H1 (cell line): ENCODE results near the gene ADAMTS16. TPM values are rescaled to one million over a fixed set of nuclear protein-coding genes. Genes with fewer than 3 reads are reported as not detected.

Experiments used
- CTCF ChIA-PET: fragments of 300-600 bp; sonication (Branson Sonifier 250); formaldehyde crosslinking; loops from one replicate; lab custom pipeline; 2021; ENCODE audit not compliant: partially characterized antibody; lab: Charles Lee
- POLR2A ChIA-PET: fragments of 300-600 bp; sonication (Branson Sonifier 250); formaldehyde crosslinking; loops from one replicate; lab custom pipeline; 2021; ENCODE audit warnings: inconsistent platforms; ENCODE audit not compliant: partially characterized antibody; lab: Charles Lee
- DNase-seq, 2 experiments: peaks; one replicate each; pipeline versions ENCODE4 v3.0.0 to v3.0.0-alpha.2; 2010 to 2022; ENCODE audit warnings: low spot score in 2 of 2, low read depth in 1 of 2, mixed read lengths in 1 of 2
- FAIRE-seq: peaks from 2 replicates; lab custom pipeline; 2011; peaks lifted over from hg19 to GRCh38; lab: Jason Lieb, UNC
- H2AFZ ChIP-seq: 2 replicates; pipeline ENCODE4 v1.8.1; 2012; ENCODE audit warnings: low read length, inconsistent platforms
- H2AK5ac ChIP-seq: 2 replicates; pipeline ENCODE4 v1.6.1; 2013; ENCODE audit warnings: low read depth, low read length
- H2BK120ac ChIP-seq: replicated peaks from 2 replicates; pipeline ENCODE3; 2013; ENCODE audit warnings: low read depth, low read length, inconsistent platforms
- H2BK12ac ChIP-seq: 2 replicates; pipeline ENCODE4 v1.6.1; 2013; ENCODE audit warnings: low read depth, low read length
- H2BK15ac ChIP-seq: 2 replicates; pipeline ENCODE4 v1.6.1; 2013; ENCODE audit warnings: low read length
- H2BK20ac ChIP-seq: 2 replicates; pipeline ENCODE4 v1.6.1; 2013; ENCODE audit warnings: low read length
- H2BK5ac ChIP-seq: 2 replicates; pipeline ENCODE4 v1.6.1; 2013; ENCODE audit warnings: low read depth, low read length
- H3K14ac ChIP-seq: 2 replicates; pipeline ENCODE4 v1.6.1; 2013; ENCODE audit warnings: inconsistent platforms; ENCODE audit not compliant: insufficient read length
- H3K18ac ChIP-seq: 2 replicates; pipeline ENCODE4 v1.6.1; 2013; ENCODE audit warnings: low read length; ENCODE audit errors: extremely low read depth
- H3K23ac ChIP-seq: 2 replicates; pipeline ENCODE4 v1.6.1; 2013; ENCODE audit warnings: inconsistent platforms; ENCODE audit not compliant: insufficient read length
- H3K23me2 ChIP-seq: 2 replicates; pipeline ENCODE4 v1.6.1; 2013; ENCODE audit warnings: low read depth, low read length
- H3K27ac ChIP-seq: 2 replicates; pipeline ENCODE4 v1.6.1; 2011; ENCODE audit warnings: low read depth, low read length, inconsistent platforms
- H3K27me3 ChIP-seq, 4 experiments: replicated peaks in 1 of 4; 1 replicate in 1 of 4; 2 replicates in 3 of 4; pipeline versions ENCODE4 v1.6.1 to v1.8.1; 2011 to 2013; ENCODE audit warnings: low read length in 3 of 4, mild to moderate bottlenecking in 3 of 4, inconsistent platforms in 2 of 4, mixed read lengths in 2 of 4, moderate library complexity in 1 of 4; ENCODE audit not compliant: control insufficient read depth in 3 of 4, insufficient read depth in 3 of 4; ENCODE audit errors: extremely low read depth in 1 of 4
- H3K36me3 ChIP-seq, 4 experiments: 2 replicates each; pipeline versions ENCODE4 v1.6.1 to v1.8.1; 2011 to 2013; ENCODE audit warnings: mild to moderate bottlenecking in 4 of 4, low read length in 3 of 4, moderate library complexity in 2 of 4, control low read depth in 1 of 4, inconsistent platforms in 1 of 4; ENCODE audit not compliant: insufficient read depth in 4 of 4, control insufficient read depth in 2 of 4
- H3K4ac ChIP-seq: replicated peaks from 2 replicates; pipeline ENCODE3; 2013; ENCODE audit warnings: low read length, low read depth, mixed read lengths, inconsistent platforms; ENCODE audit not compliant: insufficient read length
- H3K4me1 ChIP-seq, 4 experiments: replicated peaks in 1 of 4; 1 replicate in 1 of 4; 2 replicates in 3 of 4; pipeline versions ENCODE4 v1.6.1 to v1.8.1; 2011 to 2013; ENCODE audit warnings: low read length in 3 of 4, inconsistent platforms in 2 of 4, mixed read lengths in 1 of 4; ENCODE audit not compliant: insufficient read depth in 4 of 4, control insufficient read depth in 3 of 4
- H3K4me2 ChIP-seq, 2 experiments: 2 replicates each; pipeline versions ENCODE4 v1.6.1 to v1.8.1; 2011 to 2013; ENCODE audit warnings: low read depth in 2 of 2, low read length in 2 of 2, control low read depth in 1 of 2, inconsistent platforms in 1 of 2, mild to moderate bottlenecking in 1 of 2; ENCODE audit not compliant: insufficient read depth in 1 of 2
- H3K4me3 ChIP-seq, 4 experiments: fragments of 200-600, 300-600 bp in 1 of 4; sonication (generic), shearing (Covaris generic), sonication (Bioruptor Twin) in 1 of 4; 2 replicates each; pipeline versions ENCODE4 v1.5.1 to v1.8.1; 2011 to 2016; ENCODE audit warnings: low read length in 4 of 4, low read depth in 3 of 4, control low read depth in 2 of 4, inconsistent platforms in 2 of 4, mild to moderate bottlenecking in 2 of 4, mixed read lengths in 1 of 4, moderate library complexity in 1 of 4; ENCODE audit not compliant: insufficient read depth in 2 of 4; ENCODE audit errors: extremely low read depth in 1 of 4
- H3K56ac ChIP-seq: replicated peaks from 2 replicates; pipeline ENCODE3; 2013; ENCODE audit warnings: low read depth, mild to moderate bottlenecking, mixed read lengths, low read length, inconsistent platforms; ENCODE audit not compliant: insufficient read length
- H3K79me1 ChIP-seq: 2 replicates; pipeline ENCODE4 v1.6.1; 2013; ENCODE audit warnings: low read depth, low read length, control low read depth
- H3K79me2 ChIP-seq, 2 experiments: 2 replicates each; pipeline versions ENCODE4 v1.6.1 to v1.8.1; 2012 to 2013; ENCODE audit warnings: low read length in 2 of 2, mild to moderate bottlenecking in 2 of 2, inconsistent platforms in 1 of 2; ENCODE audit not compliant: insufficient read depth in 2 of 2, control insufficient read depth in 1 of 2
- H3K9ac ChIP-seq, 4 experiments: replicated peaks in 1 of 4; 1 replicate in 1 of 4; 2 replicates in 3 of 4; pipeline versions ENCODE4 v1.6.1 to v1.8.1; 2011 to 2013; ENCODE audit warnings: low read depth in 3 of 4, low read length in 3 of 4, control low read depth in 2 of 4, mild to moderate bottlenecking in 2 of 4, moderate library complexity in 2 of 4, inconsistent platforms in 1 of 4; ENCODE audit errors: extremely low read depth in 1 of 4
- H3K9me3 ChIP-seq, 2 experiments: 2 replicates each; pipeline versions ENCODE4 v1.6.1 to v1.8.1; 2012 to 2013; ENCODE audit warnings: mild to moderate bottlenecking in 2 of 2, moderate library complexity in 2 of 2, control low read depth in 1 of 2, inconsistent platforms in 1 of 2, low read depth in 1 of 2, low read length in 1 of 2, mixed read lengths in 1 of 2; ENCODE audit not compliant: insufficient read depth in 2 of 2
- H4K20me1 ChIP-seq, 2 experiments: replicated peaks in 1 of 2; 2 replicates each; pipeline versions ENCODE3 to v1.8.1; 2011 to 2013; ENCODE audit warnings: inconsistent platforms in 2 of 2, low read length in 2 of 2, mild to moderate bottlenecking in 1 of 2; ENCODE audit not compliant: insufficient read depth in 2 of 2, control insufficient read depth in 1 of 2
- H4K5ac ChIP-seq: 2 replicates; pipeline ENCODE4 v1.6.1; 2013; ENCODE audit warnings: low read length, low read depth, mixed read lengths, inconsistent platforms; ENCODE audit not compliant: insufficient read length
- H4K8ac ChIP-seq: 2 replicates; pipeline ENCODE4 v1.8.0; 2013; ENCODE audit warnings: mild to moderate bottlenecking, moderate library complexity, low read length, inconsistent platforms; ENCODE audit not compliant: insufficient read depth; ENCODE audit errors: extremely low read depth
- H4K91ac ChIP-seq: replicated peaks from 2 replicates; pipeline ENCODE3; 2013; ENCODE audit warnings: low read length, mixed read lengths, inconsistent platforms; ENCODE audit not compliant: insufficient read length
- CEBPB ChIP-seq: IDR thresholded peaks from 2 replicates; pipeline ENCODE4 v1.6.1; 2012; ENCODE audit warnings: low read depth, low read length
- CHD2 ChIP-seq: IDR thresholded peaks from 2 replicates; pipeline ENCODE4 v1.6.1; 2012; ENCODE audit warnings: low read length, improper control_type of control experiment
- CTCF ChIP-seq, 3 experiments: IDR thresholded peaks; 1 replicate in 2 of 3; 2 replicates in 1 of 3; pipeline versions ENCODE4 v1.5.1 to v1.6.1; 2011; ENCODE audit warnings: low read length in 3 of 3, mild to moderate bottlenecking in 3 of 3, inconsistent platforms in 2 of 3, low read depth in 1 of 3, moderate library complexity in 1 of 3; ENCODE audit not compliant: insufficient read depth in 1 of 3; ENCODE audit errors: control extremely low read depth in 1 of 3
- EGR1 ChIP-seq: IDR thresholded peaks from 2 replicates; pipeline ENCODE4 v1.6.1; 2011; ENCODE audit warnings: low read depth, low read length, borderline replicate concordance
- EZH2 ChIP-seq: fragments of 200-600 bp; sonication (generic); IDR thresholded peaks from 2 replicates; pipeline ENCODE4 v1.7.1; 2012; ENCODE audit warnings: low read depth, mild to moderate bottlenecking, moderate library complexity, low read length, inconsistent platforms; ENCODE audit not compliant: severe bottlenecking
- GABPA ChIP-seq: IDR thresholded peaks from 2 replicates; pipeline ENCODE4 v1.6.1; 2011; ENCODE audit warnings: mild to moderate bottlenecking, low read length, moderate library complexity, borderline replicate concordance; ENCODE audit not compliant: insufficient read depth
- MAX ChIP-seq: IDR thresholded peaks from 2 replicates; pipeline ENCODE4 v1.6.1; 2012; ENCODE audit warnings: inconsistent platforms
- POLR2A ChIP-seq, 2 experiments: IDR thresholded peaks; 1 replicate in 1 of 2; 2 replicates in 1 of 2; pipeline ENCODE4 v1.6.1; 2011; ENCODE audit warnings: low read depth in 2 of 2, low read length in 2 of 2, mild to moderate bottlenecking in 2 of 2; ENCODE audit errors: control extremely low read depth in 1 of 2
- SIN3A ChIP-seq, 2 experiments: IDR thresholded peaks in 1 of 2; conservative IDR thresholded peaks in 1 of 2; 2 replicates each; pipeline ENCODE4 v1.6.1; 2011 to 2012; ENCODE audit warnings: low read length in 2 of 2, improper control_type of control experiment in 1 of 2, low read depth in 1 of 2, mild to moderate bottlenecking in 1 of 2
- SP4 ChIP-seq: IDR thresholded peaks from 2 replicates; pipeline ENCODE4 v1.6.1; 2012; ENCODE audit warnings: low read length, inconsistent platforms
- TAF1 ChIP-seq: IDR thresholded peaks from 2 replicates; pipeline ENCODE4 v1.6.1; 2011; ENCODE audit warnings: mild to moderate bottlenecking, low read depth, low read length
- TCF12 ChIP-seq: IDR thresholded peaks from 2 replicates; pipeline ENCODE4 v1.6.1; 2011; ENCODE audit warnings: low read depth, mild to moderate bottlenecking, low read length
- WGBS, 2 experiments: shearing (Covaris generic) in 1 of 2; methylation state at CpG; one replicate each; pipeline versions ENCODE4 v1.1.6 to v1.1.7; 2013 to 2015; ENCODE audit warnings: low lambda C conversion rate in 2 of 2, mixed read lengths in 2 of 2, inconsistent platforms in 1 of 2, low coverage in 1 of 2, missing lambda C conversion rate in 1 of 2; ENCODE audit not compliant: insufficient replicate concordance in 2 of 2, insufficient coverage in 1 of 2, insufficient read length in 1 of 2; ENCODE audit errors: extremely low coverage in 1 of 2, missing lambda C conversion rate in 1 of 2; 5-methylcytosine and 5-hydroxymethylcytosine counted together
- polyA plus RNA-seq, 7 experiments: library from polyadenylated mRNA; depleted of rRNA in 3 of 7; stranded (reverse) in 5 of 7; unstranded in 2 of 7; fragments of >200 nt in 5 of 7; fragments of 200-250 nt in 2 of 7; gene quantifications; 1 replicate in 5 of 7; 2 replicates in 1 of 7; 4 replicates in 1 of 7; pipeline versions ENCODE4 v1.2.1 to v1.2.3, GENCODE V29; 2011 to 2013; ENCODE audit warnings: missing spikeins in 2 of 7, mixed read lengths in 2 of 7
- total RNA-seq: library from RNA; stranded (reverse); fragmentation: NEBNext Ultra II Directional; extraction: Animal tissue kit (Norgen Biotek cat#: 25700); gene quantifications from 2 replicates; pipeline ENCODE4 v1.2.1, GENCODE V29; 2021

ADAMTS16 gene
- total and polyA plus RNA-seq, 2 of the 8 experiments (the other 6 are each of a cell fraction or from before 2014, with no cell fraction given): 3.7 to 16.0 TPM

- Histone ChIP-seq H3K4me1 (peaks cover 0 to 2% (median 0%) of the 10 kb centered on the region in 4 experiments; a peak in 3 of 7 replicates), H2AFZ (no peak overlapping the region), H3K56ac (no peak overlapping the region), H2BK20ac (no peak overlapping the region), H2BK12ac (no peak overlapping the region), H3K23me2 (peaks cover 8% of the 10 kb centered on the region; the same call in 1 of the 2 replicates), H4K8ac (no peak overlapping the region), H3K79me1 (no peaks in the 10 kb centered on the region), H3K27me3 (no peaks in the 10 kb centered on the region), H3K27ac (no peak overlapping the region), H4K20me1 (no peaks in the 10 kb centered on the region), H2BK120ac (no peak overlapping the region), H2AK5ac (no peak overlapping the region), H2BK5ac (no peak overlapping the region), H3K4ac (no peak overlapping the region), H3K9ac (no peak overlapping the region), H3K36me3 (no peaks in the 10 kb centered on the region; a peak in 1 of 8 replicates), H2BK15ac (no peak overlapping the region), H4K91ac (no peak overlapping the region), H3K79me2 (no peaks in the 10 kb centered on the region), H3K4me3 (no peak overlapping the region), H3K14ac (no peak overlapping the region), H3K23ac (no peak overlapping the region), H3K4me2 (no peak overlapping the region), H4K5ac (no peak overlapping the region), H3K18ac (no peak overlapping the region), H3K9me3 (peaks cover 3 to 5% of the 10 kb centered on the region in 2 experiments; a peak in 3 of 4 replicates)
- WGBS, 2 experiments: 92% methylated on average over 7 of the region's 7 CpGs; no CpG with 5 or more reads in 1 of the 2 experiments
- FAIRE-seq (no peak), DNase-seq (no peak)
- CTCF ChIA-PET: interaction anchor here (0.6 to 1.9 kb wide), 3 partner anchors 14 to 106 kb away, joined by 3 to 13 read pairs (median 7); no protein-coding TSS in a partner anchor
- POLR2A ChIA-PET: no interaction called here
- no peak for TF ChIP-seq EGR1
- TF ChIP-seq TAF1: no peak
- no peak for TF ChIP-seq EZH2
- TF ChIP-seq SP4: no peak
- TF ChIP-seq POLR2A (IDR thresholded peaks at IDR 0.05; ENCODE audit: control extremely low read depth in 1 of 2, low read depth in 2 of 2, low read length in 2 of 2): no peak
- no peak for TF ChIP-seq GABPA
- TF ChIP-seq TCF12: no peak
- TF ChIP-seq CEBPB: no peak
- no peak for TF ChIP-seq CTCF (IDR thresholded peaks at IDR 0.05; ENCODE audit: control extremely low read depth in 1 of 3, insufficient read depth in 1 of 3, low read depth in 1 of 3, low read length in 3 of 3)
- TF ChIP-seq CHD2: no peak
- TF ChIP-seq MAX: no peak
- TF ChIP-seq SIN3A (conservative IDR thresholded peaks at IDR 0.05 in 1 of 2, IDR thresholded peaks at IDR 0.05 in 1 of 2; ENCODE audit: low read depth in 1 of 2, low read length in 2 of 2): no peak
These were observed 166.6 kb downstream of the ADAMTS16 start for GRCh38 chr5:5306696-5307095.
